Activated CD4-positive, alpha-beta T cell treated with anti-CD3 and anti-CD28 coated beads, Interleukin-2, amount 50 U/mL, for 24 hours (primary cell): ENCODE results near the gene SLC46A3.
"Not testable (repeated sequence)": the region's sequence is repeated elsewhere in the genome, so short reads cannot be mapped to it uniquely, and the experiment has no call there.

Experiments used
- DNase-seq, 2 donors: peaks; one replicate each; pipeline ENCODE4 v3.0.0-alpha.2; 2020; ENCODE audit warnings: low read depth in 1 of 2, low spot score in 1 of 2

Gene SLC46A3

DNA sequence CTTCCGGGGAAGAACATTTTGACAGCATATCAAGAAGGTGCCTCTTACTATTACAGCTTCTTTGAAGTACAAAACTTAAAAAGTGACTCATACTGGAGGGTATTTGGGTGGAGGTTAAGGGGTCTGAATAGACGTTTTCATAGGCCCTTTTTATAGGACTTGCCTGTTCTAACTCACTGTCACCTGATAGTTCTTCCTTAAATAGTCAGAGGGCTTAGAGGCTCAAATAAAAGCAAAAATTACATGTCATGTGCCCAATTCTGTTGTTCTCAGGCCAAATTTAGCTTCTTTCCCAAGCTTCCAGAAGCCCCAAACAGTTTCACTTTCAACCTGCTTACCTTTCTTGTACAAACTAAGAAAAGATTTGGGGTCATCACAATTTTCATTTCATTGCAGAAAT, 16.1 kb upstream of the SLC46A3 start:
- no peak for DNase-seq

DNA sequence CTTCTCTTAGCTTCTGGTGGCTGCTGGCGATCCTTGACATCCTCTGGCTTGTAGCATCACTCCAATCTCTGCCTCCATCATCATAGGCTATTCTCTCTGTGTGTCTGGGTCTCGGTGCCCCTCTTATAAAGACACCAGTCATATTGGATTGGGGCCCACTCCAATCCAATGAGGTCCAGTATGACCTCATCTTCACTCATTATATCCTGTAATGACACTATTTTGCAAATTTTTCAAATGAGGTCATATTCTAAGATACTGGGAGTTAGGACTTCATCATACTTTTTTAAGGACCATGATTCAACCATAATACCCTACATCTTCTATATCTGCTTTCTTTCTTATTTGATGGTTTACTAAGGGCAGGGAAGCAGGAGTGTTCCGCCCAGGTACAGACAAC, 12.0 kb upstream of the SLC46A3 start:
- DNase-seq, result no peak

GRCh38 chr13:28729541-28729940, 10.8 kb upstream of the SLC46A3 start:
- DNase-seq, result no peak

- no peak for DNase-seq
Measured at GRCh38 chr13:28728642-28729041, 9.9 kb upstream of the SLC46A3 start.

DNA sequence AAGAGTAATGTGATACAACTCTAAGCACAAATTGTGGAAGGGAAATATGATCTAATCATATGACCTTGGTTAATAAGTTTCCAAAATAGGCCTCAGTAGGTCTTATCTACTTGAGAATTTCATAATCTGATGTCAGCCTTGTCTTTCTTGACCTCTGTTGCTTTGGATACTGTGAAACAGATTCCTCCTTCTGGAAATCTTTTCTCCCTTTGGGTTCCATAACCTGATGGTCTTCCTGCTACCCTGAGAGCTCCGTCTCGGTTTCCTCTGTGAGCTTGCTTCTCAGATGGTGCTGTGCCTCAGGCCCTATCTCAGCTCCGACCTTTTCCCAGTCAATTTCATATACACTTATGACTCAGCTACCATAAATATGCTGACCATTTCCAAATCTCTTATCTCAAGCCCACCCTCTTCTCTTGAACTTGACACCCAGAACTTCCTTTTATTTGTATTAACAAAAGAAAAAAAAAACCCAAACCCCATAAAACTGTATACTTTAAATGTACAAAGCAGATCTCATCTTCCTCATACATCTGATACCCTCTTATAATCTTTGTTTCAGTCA, 6.4 kb upstream of the SLC46A3 start:
- no peak for DNase-seq

- DNase-seq, result no peak
Measured at GRCh38 chr13:28723806-28724205, 5.0 kb upstream of the SLC46A3 start.

GRCh38 chr13:28719227-28720055, 671 bp upstream of the SLC46A3 start:
- DNase-seq, result no peak

DNA sequence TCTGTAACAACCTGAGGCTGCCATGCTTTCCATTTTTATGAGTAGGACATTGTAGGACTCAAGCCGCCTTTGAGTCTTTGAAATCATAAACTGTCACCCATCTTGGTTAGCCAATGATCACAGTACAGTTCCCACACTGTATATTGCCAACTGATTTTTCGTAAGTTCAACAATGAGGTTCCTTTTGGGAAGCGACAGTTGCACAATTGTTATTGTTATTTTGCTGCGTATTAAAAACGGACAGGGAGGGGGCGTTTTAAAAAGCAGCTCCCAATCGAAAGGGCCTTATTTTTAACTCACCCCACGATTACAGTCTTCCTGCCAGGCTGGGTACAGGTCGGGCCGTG, 601 bp downstream of the SLC46A3 start:
- no peak for DNase-seq

GRCh38 chr13:28717170-28717569, 1.6 kb downstream of the SLC46A3 start:
- DNase-seq, result no peak

GRCh38 chr13:28716511-28716910, 2.3 kb downstream of the SLC46A3 start:
- DNase-seq, result no peak

GRCh38 chr13:28714651-28715050, 4.1 kb downstream of the SLC46A3 start:
- DNase-seq, result no peak

GRCh38 chr13:28710161-28710560, 8.6 kb downstream of the SLC46A3 start:
- DNase-seq, result no peak

GRCh38 chr13:28707629-28708427, 10.9 kb downstream of the SLC46A3 start:
- no peak for DNase-seq

GRCh38 chr13:28705461-28706083, 13.2 kb downstream of the SLC46A3 start:
- DNase-seq, result no peak

- DNase-seq, result no peak
Measured at GRCh38 chr13:28704919-28705318, 13.9 kb downstream of the SLC46A3 start.

DNA sequence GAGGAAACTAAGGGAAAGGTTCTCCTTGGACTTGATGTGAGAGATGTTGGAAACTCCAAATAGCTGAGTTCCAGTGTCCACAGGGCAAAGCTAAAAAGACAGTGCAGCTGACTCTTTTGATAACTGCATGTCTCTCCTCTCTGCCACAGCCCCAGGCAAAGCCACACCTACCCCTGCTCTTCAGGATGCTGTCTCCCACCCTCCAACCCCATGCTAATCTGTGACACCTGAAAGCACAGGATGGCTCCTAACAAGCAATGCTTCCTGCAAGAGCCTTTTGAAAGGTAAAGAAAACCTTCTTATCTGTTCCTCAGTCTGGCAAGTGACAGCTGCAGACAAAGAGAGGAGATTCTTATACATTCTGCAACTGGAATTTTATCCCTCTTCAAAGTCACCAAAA, 14.5 kb downstream of the SLC46A3 start:
- no peak for DNase-seq

GRCh38 chr13:28699246-28699645, 19.5 kb downstream of the SLC46A3 start:
- no peak for DNase-seq

- no peak for DNase-seq
Measured at GRCh38 chr13:28697441-28697840, 21.3 kb downstream of the SLC46A3 start.

DNA sequence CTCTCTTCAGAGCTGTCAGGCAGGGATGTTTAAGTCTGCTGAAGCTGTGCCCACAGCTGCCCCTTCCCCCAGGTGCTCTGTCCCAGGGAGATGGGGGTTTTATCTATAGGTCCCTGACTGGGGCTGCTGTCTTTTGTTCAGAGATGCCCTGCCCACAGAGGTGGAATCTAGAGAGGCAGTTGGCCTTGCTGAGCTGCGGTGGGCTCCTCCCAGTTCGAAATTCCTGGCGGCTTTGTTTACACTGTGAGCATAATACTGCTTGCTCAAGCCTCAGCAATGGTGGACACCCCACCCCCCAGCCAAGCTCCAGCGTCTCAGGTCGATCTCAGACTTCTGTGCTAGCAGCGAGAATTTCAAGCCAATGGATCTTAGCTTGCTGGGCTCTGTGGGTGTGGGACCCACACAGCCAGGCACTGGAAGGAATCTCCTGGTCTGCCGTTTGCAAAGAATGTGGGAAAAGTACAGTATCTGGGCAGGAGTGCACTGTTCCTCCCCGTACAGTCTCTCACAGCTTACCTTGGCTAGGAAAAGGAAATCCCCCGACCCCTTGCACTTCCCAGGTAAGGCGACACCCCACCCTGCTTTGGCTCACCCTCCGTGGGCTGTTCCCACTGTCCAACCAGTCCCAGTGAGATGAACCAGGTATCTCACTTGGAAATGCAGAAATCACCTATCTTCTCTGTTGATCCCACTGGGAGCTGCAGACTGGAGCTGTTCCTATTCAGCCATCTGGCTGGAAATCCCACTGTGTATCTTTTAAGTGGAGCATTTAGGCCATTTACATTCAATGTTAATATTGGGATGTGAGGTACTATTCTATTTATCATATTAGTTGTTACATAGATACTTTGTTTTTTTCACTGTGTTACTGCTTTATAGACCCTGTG, 24.9 kb downstream of the SLC46A3 start:
- DNase-seq, result not testable (repeated sequence)

DNA sequence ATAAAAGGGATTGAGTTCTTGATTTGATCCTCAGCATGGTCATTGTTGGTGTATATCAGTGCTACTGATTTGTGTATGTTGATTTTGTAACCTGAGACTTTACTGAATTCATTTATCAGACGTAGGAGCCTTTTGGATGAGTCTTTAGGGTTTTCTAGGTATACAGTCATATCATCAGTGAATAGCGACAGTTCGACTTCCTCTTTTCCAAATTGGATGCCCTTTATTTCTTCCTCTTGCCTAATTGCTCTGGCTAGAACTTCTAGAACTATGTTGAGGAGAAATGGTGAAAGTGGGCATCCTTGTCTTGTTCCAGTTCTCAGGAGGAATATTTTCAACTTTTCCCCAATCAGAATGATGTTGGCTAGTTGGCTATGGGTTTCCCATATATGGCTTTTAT, 32.9 kb downstream of the SLC46A3 start:
- DNase-seq, result no peak

GRCh38 chr13:28685114-28685513, 33.7 kb downstream of the SLC46A3 start:
- DNase-seq, result no peak
